GM12874 (cell line): ENCODE data around the gene KCNB1.

Experiments used
- CTCF ChIP-seq: IDR thresholded peaks from 2 replicates; pipeline ENCODE4 v1.5.1; 2011; ENCODE audit warnings: low read depth, mild to moderate bottlenecking, control low read depth, low read length, moderate library complexity; ENCODE audit not compliant: insufficient read depth

Gene KCNB1

GRCh38 chr20:49387581-49387939 is 94.9 kb downstream of the KCNB1 start:
- no peak for TF ChIP-seq CTCF

DNA sequence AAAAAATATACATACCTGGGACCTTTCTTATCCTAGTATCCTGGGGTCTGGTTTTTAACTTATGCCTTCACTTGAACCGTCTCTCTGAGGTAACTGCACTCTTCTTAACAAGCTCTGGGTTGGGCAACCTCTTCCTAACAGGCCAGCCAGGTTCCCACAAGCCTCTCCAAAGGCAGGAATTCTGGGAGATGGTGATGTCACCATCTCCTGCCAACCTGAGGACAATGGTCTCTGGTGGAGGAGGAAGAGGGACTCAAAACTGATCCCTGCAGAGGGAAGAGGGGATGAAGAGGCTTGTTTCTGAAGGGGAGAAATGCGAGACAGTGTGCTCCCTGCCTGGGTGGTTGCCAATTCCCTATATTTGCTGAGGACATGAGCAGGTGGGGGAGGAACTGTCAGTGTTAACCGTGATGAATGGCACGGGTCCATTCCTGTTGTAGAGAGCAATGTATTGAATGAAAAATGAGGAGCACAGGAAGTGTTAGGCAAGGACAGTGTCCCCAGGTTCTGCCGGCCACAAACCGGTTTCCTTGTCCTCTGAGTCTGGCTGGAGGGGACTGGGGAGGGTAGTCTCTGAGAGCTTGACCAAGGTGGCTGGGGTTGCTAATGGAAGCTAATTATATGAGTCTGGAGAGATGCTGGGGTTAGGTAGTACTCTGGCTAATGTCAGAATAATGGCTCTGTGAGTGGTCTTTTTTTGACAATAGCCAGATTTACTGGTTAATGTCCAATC is 95.5 kb downstream of the KCNB1 start:
- TF ChIP-seq CTCF: no peak

DNA sequence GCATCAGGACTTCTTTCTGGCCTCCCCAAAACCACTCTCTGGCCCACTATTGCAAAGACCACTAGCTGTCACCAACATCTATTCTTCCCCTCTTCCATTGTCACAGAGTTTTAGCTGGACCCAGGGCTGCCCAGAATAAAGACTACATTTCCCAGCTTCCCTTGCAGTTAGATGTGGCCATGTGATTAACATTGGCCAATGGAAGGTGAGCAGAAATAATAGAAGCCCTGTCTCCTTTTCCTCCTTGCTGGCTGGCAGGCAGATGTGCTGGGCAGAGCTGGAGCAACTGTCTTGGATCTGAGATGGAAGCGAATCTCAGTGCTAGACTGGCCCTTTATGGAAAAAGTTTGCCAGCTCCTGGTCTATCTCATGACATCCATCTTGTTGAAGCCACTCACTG is 97.0 kb downstream of the KCNB1 start:
- TF ChIP-seq CTCF: no peak

DNA sequence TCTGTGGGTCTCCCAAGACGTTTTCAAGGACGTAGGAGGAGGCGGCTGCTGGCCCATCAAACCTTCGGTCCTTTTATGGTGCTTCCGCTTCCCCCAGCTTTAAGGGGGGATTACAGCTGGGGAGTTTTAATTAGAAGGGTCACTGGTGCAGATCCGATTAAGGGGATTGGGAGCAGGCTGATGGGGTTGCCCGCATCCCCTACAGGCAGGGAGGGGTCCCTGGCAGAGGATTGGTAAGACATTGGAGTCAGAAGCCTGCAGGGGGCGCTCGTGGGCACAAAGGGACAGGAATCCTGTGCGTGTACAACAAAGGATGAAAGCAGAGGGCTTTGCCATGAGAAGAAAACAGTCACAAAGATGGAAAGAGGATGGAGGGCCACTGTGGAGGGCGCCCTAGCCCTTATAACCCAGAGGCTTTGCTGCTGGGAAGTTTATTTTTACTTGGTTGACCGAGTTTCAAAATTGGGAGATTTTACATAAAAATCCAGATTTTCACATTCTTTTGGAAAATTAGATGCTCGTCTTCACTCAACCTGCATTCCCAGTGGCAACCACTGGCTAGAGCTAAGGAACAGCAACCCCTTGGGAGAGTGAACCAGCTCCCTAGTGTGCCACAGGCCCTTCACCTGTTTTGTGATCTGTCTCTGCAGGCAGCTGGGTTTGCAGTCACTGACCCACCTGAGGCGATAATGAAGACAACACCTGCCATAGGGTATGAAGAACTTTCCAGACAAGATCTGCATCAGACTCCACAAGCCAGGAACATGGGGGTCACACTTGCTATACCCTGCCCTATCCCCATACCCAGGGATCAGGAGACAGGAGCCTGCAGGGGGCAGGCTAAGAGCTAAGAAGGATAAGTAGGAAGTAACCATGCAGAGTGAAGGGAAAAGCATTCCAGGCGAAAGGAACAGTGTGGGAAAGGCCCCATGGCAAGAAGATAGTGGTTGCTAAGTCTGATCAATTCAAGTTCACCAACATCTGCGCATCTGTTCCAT is 97.7 kb downstream of the KCNB1 start:
- peak; percentile 80 for TF ChIP-seq CTCF

DNA sequence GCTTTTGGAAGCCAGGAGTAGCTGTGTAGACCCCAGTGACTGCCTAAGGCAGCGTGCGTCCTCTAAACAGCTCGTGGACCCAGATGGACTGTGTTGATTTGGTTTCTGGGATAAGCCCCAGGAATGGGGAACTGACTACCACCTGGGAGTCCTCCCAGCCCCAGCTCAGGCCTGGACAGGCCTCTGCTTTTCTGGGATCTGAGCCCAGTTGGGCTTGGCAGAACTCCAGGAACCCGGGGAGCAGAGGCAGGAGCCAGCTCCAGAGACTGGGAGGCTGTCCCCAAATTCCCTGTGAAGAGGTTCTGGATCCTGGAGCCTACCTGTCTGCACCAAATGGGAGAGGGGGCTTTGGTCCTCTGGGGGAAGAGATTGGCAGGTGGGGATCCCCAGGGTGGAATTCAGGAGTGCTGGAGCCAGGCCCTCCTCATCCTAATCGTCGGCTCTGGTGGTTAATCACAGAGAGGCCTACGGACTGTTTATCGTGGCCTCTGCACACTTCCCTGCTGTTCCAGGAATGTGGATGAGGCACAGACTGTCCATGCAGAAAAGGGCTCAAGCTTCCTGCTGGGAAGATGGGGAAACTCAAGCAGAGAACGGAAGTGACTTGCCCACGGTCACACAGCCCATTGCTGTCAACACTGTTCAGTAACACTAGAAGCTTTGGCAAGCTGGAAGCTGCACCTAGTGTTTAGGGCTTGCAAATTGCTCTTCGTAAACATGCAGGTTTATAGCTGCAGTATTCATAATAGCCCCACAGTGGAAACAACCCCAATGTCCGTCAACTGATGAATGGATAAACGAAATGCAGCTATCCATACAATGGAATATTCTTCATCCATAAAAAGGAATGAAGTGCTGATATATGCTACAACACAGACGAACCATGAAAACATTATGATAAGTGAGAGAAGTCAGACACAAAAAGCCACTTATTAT is 100.6 kb downstream of the KCNB1 start:
- no peak for TF ChIP-seq CTCF

DNA sequence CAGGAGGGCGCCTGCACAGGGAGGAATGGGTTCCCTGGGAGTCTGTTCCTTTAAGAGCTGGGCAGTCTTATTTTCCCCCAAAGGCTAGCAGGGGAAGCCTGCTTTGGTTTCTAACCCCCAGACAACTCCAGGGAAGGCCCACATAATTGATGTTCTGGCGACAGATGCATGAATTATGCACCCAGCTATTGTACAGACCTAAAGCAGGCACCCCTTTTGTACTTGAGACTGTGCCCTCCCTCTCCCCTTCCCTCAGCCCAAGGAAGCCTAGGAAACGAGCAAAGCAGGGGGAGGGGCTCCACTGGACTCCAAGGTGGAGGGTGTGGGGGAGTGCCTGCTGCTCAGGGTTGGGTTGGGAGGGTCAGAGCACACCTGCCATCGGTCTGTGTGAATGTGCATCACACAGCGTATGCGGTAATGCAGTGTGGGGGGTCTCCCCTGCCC is 102.1 kb downstream of the KCNB1 start:
- TF ChIP-seq CTCF: no peak

DNA sequence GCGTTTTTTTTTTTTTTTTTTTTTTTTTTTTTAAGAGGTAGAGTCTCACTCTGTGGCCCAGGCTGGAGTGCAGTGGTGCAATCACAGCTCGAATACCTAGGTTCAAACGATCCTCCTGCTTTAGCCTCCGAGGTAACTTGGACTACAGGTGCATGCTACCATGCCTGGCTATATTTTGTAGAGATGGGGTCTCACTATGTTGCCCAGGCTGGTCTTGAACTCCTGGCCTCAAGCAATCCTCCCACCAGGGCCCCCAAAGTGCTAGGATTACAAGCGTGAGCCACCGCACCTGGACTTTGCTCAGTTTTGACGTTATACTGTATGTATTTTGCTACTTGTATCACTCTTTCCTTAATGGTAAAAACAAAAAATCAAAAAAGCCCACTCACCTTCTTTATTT is 103.1 kb downstream of the KCNB1 start:
- no peak for TF ChIP-seq CTCF
